Caco-2 (cell line): ENCODE results near the gene MLPH. TPM values are rescaled to one million over a fixed set of nuclear protein-coding genes. Genes with fewer than 3 reads are reported as not detected.

ENCODE experiments used
- BruUV-seq: library from RNA; stranded (reverse); fragments of 400-500 nt; replicated peaks from 2 replicates; lab custom pipeline; 2021; lab: Mats Ljungman, UMichigan
- CTCF ChIA-PET: fragments of 300-600 bp; sonication (Branson Sonifier 250); formaldehyde crosslinking; loops from one replicate; lab custom pipeline; 2022; ENCODE audit warnings: antibody characterized with exemption; lab: Charles Lee
- POLR2A ChIA-PET: fragments of 300-600 bp; sonication (Branson Sonifier 250); formaldehyde crosslinking; loops from one replicate; lab custom pipeline; 2022; ENCODE audit warnings: antibody characterized with exemption; lab: Charles Lee
- DNase-seq, 2 experiments: peaks; one replicate each; pipeline versions ENCODE4 v3.0.0 to v3.0.0-alpha.2; 2020 to 2022
- H3K27me3 ChIP-seq: replicated peaks from 2 replicates; pipeline ENCODE4 v1.6.0; 2011; ENCODE audit warnings: low read length; ENCODE audit not compliant: control insufficient read depth, insufficient read depth
- H3K36me3 ChIP-seq: 2 replicates; pipeline ENCODE4 v1.5.1; 2011; ENCODE audit warnings: low read length; ENCODE audit not compliant: control insufficient read depth, insufficient read depth
- H3K4me1 ChIP-seq: fragments of 250-450 bp; sonication (Bioruptor Pico); 2 replicates; pipeline ENCODE4 v1.5.1; 2020; ENCODE audit warnings: mild to moderate bottlenecking
- H3K4me3 ChIP-seq: 2 replicates; pipeline ENCODE4 v1.5.1; 2011; ENCODE audit warnings: low read depth, mild to moderate bottlenecking, control low read depth, low read length
- H3K9me3 ChIP-seq: fragments of 250-450 bp; sonication (Bioruptor Pico); 2 replicates; pipeline ENCODE4 v1.5.1; 2020; ENCODE audit warnings: mild to moderate bottlenecking, moderate library complexity
- H3K27ac Mint-ChIP-seq: one replicate; pipeline ENCODE4 v1.8.0; 2022; ENCODE audit warnings: mixed read lengths; ENCODE audit not compliant: unreplicated experiment
- H3K27me3 Mint-ChIP-seq: one replicate; pipeline ENCODE4 v1.8.0; 2022; ENCODE audit warnings: mixed read lengths; ENCODE audit not compliant: insufficient read depth, unreplicated experiment
- H3K36me3 Mint-ChIP-seq: one replicate; pipeline ENCODE4 v1.8.0; 2022; ENCODE audit warnings: mild to moderate bottlenecking, mixed read lengths; ENCODE audit not compliant: insufficient read depth, unreplicated experiment
- H3K4me1 Mint-ChIP-seq: one replicate; pipeline ENCODE4 v1.8.0; 2022; ENCODE audit warnings: low read depth, mixed read lengths; ENCODE audit not compliant: unreplicated experiment
- H3K4me3 Mint-ChIP-seq: one replicate; pipeline ENCODE4 v1.8.0; 2022; ENCODE audit warnings: mild to moderate bottlenecking, moderate library complexity, mixed read lengths; ENCODE audit not compliant: unreplicated experiment
- H3K9me3 Mint-ChIP-seq: one replicate; pipeline ENCODE4 v1.8.0; 2022; ENCODE audit warnings: mixed read lengths; ENCODE audit not compliant: unreplicated experiment
- intact Hi-C: fragments of 100-400 bp; cut with micrococcal nuclease; formaldehyde crosslinking; loops from one replicate; pipeline ENCODE4 v1.10.0; 2022; ENCODE audit not compliant: unreplicated experiment
- total RNA-seq: library from RNA; stranded (reverse); gene quantifications from 2 replicates; pipeline ENCODE4 v1.2.3, GENCODE V29; 2022
- TF ChIP-seq, protein P1 (sequence below), 2 experiments: fragments of 200-600 bp in 1 of 2; IDR thresholded peaks; 1 replicate in 1 of 2; 2 replicates in 1 of 2; pipeline versions ENCODE4 v1.5.1 to v1.8.0; 2011 to 2022; ENCODE audit warnings: antibody characterized with exemption in 1 of 2, control low read depth in 1 of 2, inconsistent platforms in 1 of 2, low read depth in 1 of 2, low read length in 1 of 2, mild to moderate bottlenecking in 1 of 2, moderate library complexity in 1 of 2; ENCODE audit not compliant: insufficient read depth in 1 of 2, severe bottlenecking in 1 of 2, unreplicated experiment in 1 of 2

The MLPH gene
- total RNA-seq, 1 experiment from 2014 or later, result not detected

DNA sequence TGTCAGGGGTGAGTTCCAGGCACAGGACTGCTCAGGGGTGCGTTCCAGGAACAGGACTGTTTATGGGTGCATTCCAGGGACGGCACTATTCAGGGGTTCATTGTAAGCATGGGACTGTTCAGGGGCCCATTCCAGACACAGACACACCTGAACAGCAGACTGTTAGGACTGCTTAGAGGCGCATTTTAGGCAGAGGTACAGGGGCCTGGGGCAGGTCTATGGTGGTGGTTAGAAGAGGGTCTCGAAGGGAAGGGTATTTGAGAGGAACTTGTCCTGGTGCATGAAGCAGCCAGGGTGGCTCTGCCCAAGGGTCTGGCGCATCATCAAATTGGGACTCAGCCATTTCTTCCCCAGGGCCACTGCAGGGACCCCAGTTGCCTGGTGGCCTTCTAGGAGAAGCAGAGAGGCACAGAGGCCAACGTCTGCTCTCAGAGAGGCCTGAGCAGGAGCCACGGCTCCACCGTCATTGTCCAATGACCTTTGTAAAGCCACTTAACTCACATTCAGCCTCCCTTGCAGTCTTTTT lies 14.8 kb upstream of the MLPH start:
- POLR2A ChIA-PET, result no interaction called here
- Mint-ChIP-seq H3K27ac (no peak overlapping the region), H3K9me3 (no peaks in the 10 kb centered on the region), H3K4me3 (no peak overlapping the region), H3K4me1 (no peaks in the 10 kb centered on the region), H3K36me3 (no peaks in the 10 kb centered on the region), H3K27me3 (no peaks in the 10 kb centered on the region)
- intact Hi-C loops, result loop anchor here (5.0 kb wide), 1 partner anchor 40 kb away; no protein-coding TSS in a partner anchor
- Histone ChIP-seq H3K4me1 (0 out of 2 replicates have a peak, but pooled peaks cover 7% of the 10 kb centered on the region), H3K4me3 (no peak overlapping the region), H3K9me3 (no peaks in the 10 kb centered on the region), H3K27me3 (no peaks in the 10 kb centered on the region), H3K36me3 (no peaks in the 10 kb centered on the region)
- CTCF ChIA-PET, result interaction anchor here (0.5 to 1.5 kb wide), 4 partner anchors 40 to 675 kb away, joined by 3 to 15 read pairs (median 9); no protein-coding TSS in a partner anchor
- TF ChIP-seq, protein P1, sequence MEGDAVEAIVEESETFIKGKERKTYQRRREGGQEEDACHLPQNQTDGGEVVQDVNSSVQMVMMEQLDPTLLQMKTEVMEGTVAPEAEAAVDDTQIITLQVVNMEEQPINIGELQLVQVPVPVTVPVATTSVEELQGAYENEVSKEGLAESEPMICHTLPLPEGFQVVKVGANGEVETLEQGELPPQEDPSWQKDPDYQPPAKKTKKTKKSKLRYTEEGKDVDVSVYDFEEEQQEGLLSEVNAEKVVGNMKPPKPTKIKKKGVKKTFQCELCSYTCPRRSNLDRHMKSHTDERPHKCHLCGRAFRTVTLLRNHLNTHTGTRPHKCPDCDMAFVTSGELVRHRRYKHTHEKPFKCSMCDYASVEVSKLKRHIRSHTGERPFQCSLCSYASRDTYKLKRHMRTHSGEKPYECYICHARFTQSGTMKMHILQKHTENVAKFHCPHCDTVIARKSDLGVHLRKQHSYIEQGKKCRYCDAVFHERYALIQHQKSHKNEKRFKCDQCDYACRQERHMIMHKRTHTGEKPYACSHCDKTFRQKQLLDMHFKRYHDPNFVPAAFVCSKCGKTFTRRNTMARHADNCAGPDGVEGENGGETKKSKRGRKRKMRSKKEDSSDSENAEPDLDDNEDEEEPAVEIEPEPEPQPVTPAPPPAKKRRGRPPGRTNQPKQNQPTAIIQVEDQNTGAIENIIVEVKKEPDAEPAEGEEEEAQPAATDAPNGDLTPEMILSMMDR (IDR thresholded peaks at IDR 0.05; ENCODE audit: insufficient read depth in 1 of 2, low read depth in 1 of 2, low read length in 1 of 2, severe bottlenecking in 1 of 2, unreplicated experiment in 1 of 2), result no peak
- no peak for DNase-seq
- no TSS peak for BruUV-seq

DNA sequence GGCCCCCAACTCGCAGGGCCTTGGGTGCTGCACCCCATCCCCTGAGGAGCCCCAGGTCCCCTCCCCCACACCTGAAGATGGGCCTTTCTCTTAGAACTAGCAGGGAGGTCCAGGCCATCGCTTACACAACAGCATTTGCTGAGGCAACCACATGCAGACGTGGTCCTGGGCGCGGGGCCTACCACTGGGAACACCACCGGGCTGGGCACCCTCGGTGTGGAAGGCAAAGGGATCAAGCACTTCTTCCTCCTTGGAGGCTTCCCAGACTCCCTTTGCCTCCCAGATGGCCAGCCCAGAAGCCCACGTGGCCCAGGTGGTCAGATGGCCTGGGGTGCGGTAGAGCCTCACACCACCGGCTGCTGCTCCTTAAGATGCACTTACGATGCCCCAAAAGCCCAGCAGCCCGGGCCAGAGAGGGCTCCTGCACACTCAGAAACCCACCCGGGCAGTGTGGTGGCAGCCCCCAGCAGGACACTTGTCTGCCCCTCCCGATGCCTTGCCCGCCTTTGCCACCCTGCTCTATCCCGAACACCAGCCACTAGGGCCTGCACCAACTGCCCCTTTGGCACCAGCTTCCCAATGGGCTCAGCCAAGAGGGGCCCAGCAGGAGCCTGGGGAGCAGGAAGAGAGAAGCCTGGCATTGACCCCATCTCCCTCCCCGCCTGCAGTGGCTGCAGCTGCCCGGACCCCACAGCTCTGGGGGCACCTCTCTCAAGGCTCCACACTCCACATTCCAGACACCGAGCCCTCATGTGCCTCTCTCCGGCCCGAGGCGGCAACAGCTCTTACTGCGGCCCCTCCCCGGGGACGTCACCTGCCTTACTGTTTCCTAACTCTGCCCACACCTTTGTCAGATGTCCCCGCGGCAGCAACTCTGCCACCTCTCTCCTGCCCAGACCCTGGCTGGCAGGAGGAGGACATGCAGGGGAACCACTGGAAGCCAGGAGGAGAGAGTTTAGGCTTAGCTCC lies 13.9 kb upstream of the MLPH start:
- TF ChIP-seq, protein P1 (IDR thresholded peaks at IDR 0.05; ENCODE audit: insufficient read depth in 1 of 2, low read depth in 1 of 2, low read length in 1 of 2, severe bottlenecking in 1 of 2, unreplicated experiment in 1 of 2), result no peak
- 0 out of 2 replicates have a peak, but pooled peaks cover 7% of the 10 kb centered on the region for H3K4me1 ChIP-seq
- Mint-ChIP-seq H3K36me3 (no peaks in the 10 kb centered on the region), H3K27me3 (no peaks in the 10 kb centered on the region), H3K9me3 (no peaks in the 10 kb centered on the region), H3K27ac (no peak overlapping the region), H3K4me3 (no peak overlapping the region), H3K4me1 (no peaks in the 10 kb centered on the region)
- intact Hi-C loops, result loop anchor here (5.0 kb wide), 1 partner anchor 39 kb away; no protein-coding TSS in a partner anchor
- H3K27me3 ChIP-seq, result no peaks in the 10 kb centered on the region
- POLR2A ChIA-PET, result no interaction called here
- no peak for DNase-seq
- CTCF ChIA-PET, result interaction anchor here (1.2 kb wide), 1 partner anchor 40 kb away, joined by 3 read pairs; no protein-coding TSS in a partner anchor
- no peaks in the 10 kb centered on the region for H3K36me3 ChIP-seq
- no peaks in the 10 kb centered on the region for H3K9me3 ChIP-seq
- no peak overlapping the region for H3K4me3 ChIP-seq
- no TSS peak for BruUV-seq

- H3K4me1 ChIP-seq, result 0 out of 2 replicates have a peak, but pooled peaks cover 7% of the 10 kb centered on the region
- Mint-ChIP-seq H3K4me1 (no peaks in the 10 kb centered on the region), H3K27ac (no peak overlapping the region), H3K4me3 (no peak overlapping the region), H3K36me3 (no peaks in the 10 kb centered on the region), H3K9me3 (no peaks in the 10 kb centered on the region), H3K27me3 (peaks cover 1% of the 10 kb centered on the region)
- TF ChIP-seq, protein P1 (IDR thresholded peaks at IDR 0.05; ENCODE audit: insufficient read depth in 1 of 2, low read depth in 1 of 2, low read length in 1 of 2, severe bottlenecking in 1 of 2, unreplicated experiment in 1 of 2), result no peak
- H3K36me3 ChIP-seq, result no peaks in the 10 kb centered on the region
- ChIA-PET POLR2A (no interaction called here), CTCF (interaction anchor here (1.1 to 1.2 kb wide), 2 partner anchors 39 to 98 kb away, joined by 3 to 7 read pairs; no protein-coding TSS in a partner anchor)
- no peaks in the 10 kb centered on the region for H3K9me3 ChIP-seq
- intact Hi-C loops, result loop anchor here (5.0 kb wide), 1 partner anchor 38 kb away; no protein-coding TSS in a partner anchor
- no TSS peak for BruUV-seq
- H3K4me3 ChIP-seq, result no peak overlapping the region
- no peaks in the 10 kb centered on the region for H3K27me3 ChIP-seq
- DNase-seq, result no peak
Measured at GRCh38 chr2:237473878-237474441, 13.1 kb upstream of the MLPH start.
